Transverse colon (tissue), 4 donors: ENCODE measurements around the gene PRDM11. TPM values are rescaled to one million over a fixed set of nuclear protein-coding genes. Genes with fewer than 3 reads are reported as not detected.

ENCODE experiments used
- DNase-seq: peaks from one replicate; pipeline ENCODE4 v3.0.0-alpha.2; 2019
- H3K27ac ChIP-seq, 4 donors: fragments of 200-600 bp; sonication (generic); 2 replicates each; pipeline ENCODE4 v1.5.1; 2016 to 2018; ENCODE audit warnings: inconsistent platforms in 4 of 4
- H3K27me3 ChIP-seq: fragments of 200-600 bp; sonication (generic); 2 replicates; pipeline ENCODE4 v1.5.1; 2017; ENCODE audit warnings: inconsistent platforms
- H3K36me3 ChIP-seq, 4 donors: fragments of 200-600 bp; sonication (generic); 2 replicates each; pipeline ENCODE4 v1.5.1; 2017 to 2019; ENCODE audit warnings: inconsistent platforms in 4 of 4
- H3K4me1 ChIP-seq, 4 donors: fragments of 200-600 bp; sonication (generic); 2 replicates each; pipeline ENCODE4 v1.5.1; 2017 to 2020; ENCODE audit warnings: inconsistent platforms in 4 of 4
- H3K4me3 ChIP-seq, 4 donors: fragments of 200-600 bp; sonication (generic); 1 replicate in 1 of 4; 2 replicates in 3 of 4; pipeline versions ENCODE4 v1.5.1 to v1.6.1; 2017 to 2019; ENCODE audit warnings: inconsistent platforms in 4 of 4
- H3K9me3 ChIP-seq, 2 donors: fragments of 200-600 bp; sonication (generic); 2 replicates each; pipeline ENCODE4 v1.5.1; 2017 to 2019; ENCODE audit warnings: inconsistent platforms in 2 of 2
- EP300 ChIP-seq: sonication (generic); formaldehyde crosslinking; IDR thresholded peaks from one replicate; pipeline ENCODE4 v1.6.1; 2017; ENCODE audit warnings: antibody characterized with exemption, low read depth
- POLR2A ChIP-seq: fragments of 450-650 bp; IDR thresholded peaks from one replicate; pipeline ENCODE4 v1.6.1; 2016; ENCODE audit warnings: antibody characterized with exemption, mild to moderate bottlenecking, moderate library complexity
- POLR2AphosphoS5 ChIP-seq, 3 donors: sonication (generic); formaldehyde crosslinking; IDR thresholded peaks; one replicate each; pipeline ENCODE4 v1.6.1; 2016; ENCODE audit warnings: antibody characterized with exemption in 3 of 3
- WGBS, 2 donors: methylation state at CpG; one replicate each; pipeline ENCODE4 v1.1.5; 2018; ENCODE audit warnings: low coverage in 1 of 2; 5-methylcytosine and 5-hydroxymethylcytosine counted together
- in situ Hi-C, 4 donors: fragments of 200-750 bp; cut with MboI; loops; one replicate each; pipeline versions ENCODE4 v1.15.0 to v1.15.1; 2017; ENCODE audit warnings: low sequenced_read_pairs in 3 of 4, low pct_ligation_motif_present in 1 of 4, low pct_unique_long_range_greater_than_20kb in 1 of 4
- intact Hi-C: fragments of 100-400 bp; cut with DNase I; formaldehyde crosslinking; loops from one replicate; pipeline ENCODE4 v1.15.1; 2023; ENCODE audit warnings: low total_unique reads
- total RNA-seq, 4 donors: library from RNA; depleted of rRNA; stranded (reverse); fragments of >200 nt; gene quantifications; one replicate each; pipeline ENCODE4 v1.1.0, GENCODE V29; 2016
- TF ChIP-seq, protein P1 (sequence below), 5 experiments: fragments of 200-600 bp in 3 of 5; fragments of 450-650 bp in 2 of 5; sonication (generic) in 3 of 5; IDR thresholded peaks; 1 replicate in 2 of 5; 2 replicates in 3 of 5; pipeline ENCODE4 v1.5.1; 2016 to 2017; ENCODE audit warnings: antibody characterized with exemption in 5 of 5, inconsistent platforms in 3 of 5, mild to moderate bottlenecking in 2 of 5, moderate library complexity in 1 of 5

PRDM11 gene
- total RNA-seq, 4 donors from 2014 or later: 5.0 to 11.2 (median 7.9) TPM

DNA sequence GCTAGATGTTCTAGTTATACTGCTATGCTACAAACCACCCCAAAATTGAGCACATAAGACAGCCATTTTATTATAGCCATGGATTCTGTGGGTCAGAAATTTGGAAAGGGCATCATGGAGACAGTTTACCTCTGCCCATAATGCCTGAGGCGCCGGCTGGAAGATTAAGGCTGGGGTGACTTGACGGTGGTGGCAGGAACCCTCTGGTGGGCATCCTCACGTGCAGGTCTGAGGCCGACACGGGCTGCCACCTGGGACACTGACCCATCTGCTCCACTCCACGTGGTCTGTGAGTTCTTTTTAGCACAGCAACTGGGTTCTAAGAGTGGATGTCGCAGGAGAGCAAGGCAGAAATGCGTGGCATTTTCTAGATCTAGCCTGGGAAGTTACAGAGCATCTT is 40.0 kb upstream of the PRDM11 start:
- intact Hi-C loops: no loop called here
- Histone ChIP-seq H3K27me3 (peaks cover 12% of the 10 kb centered on the region), H3K4me3 (no peak overlapping the region), H3K36me3 (no peaks in the 10 kb centered on the region), H3K9me3 (no peaks in the 10 kb centered on the region), H3K27ac (no peak overlapping the region), H3K4me1 (peaks cover 0 to 12% (median 0%) of the 10 kb centered on the region in 4 donors)
- in situ Hi-C loops: loop anchor here in 2 of 4 donors (5.0 to 10.0 kb wide), 2 partner anchors 169 to 228 kb away; no protein-coding TSS in a partner anchor
- WGBS, 2 donors: 80% methylated on average over 9 of the region's 9 CpGs; no CpG with 5 or more reads in 1 of the 2 donors
- DNase-seq: no peak
- TF ChIP-seq, protein P1, sequence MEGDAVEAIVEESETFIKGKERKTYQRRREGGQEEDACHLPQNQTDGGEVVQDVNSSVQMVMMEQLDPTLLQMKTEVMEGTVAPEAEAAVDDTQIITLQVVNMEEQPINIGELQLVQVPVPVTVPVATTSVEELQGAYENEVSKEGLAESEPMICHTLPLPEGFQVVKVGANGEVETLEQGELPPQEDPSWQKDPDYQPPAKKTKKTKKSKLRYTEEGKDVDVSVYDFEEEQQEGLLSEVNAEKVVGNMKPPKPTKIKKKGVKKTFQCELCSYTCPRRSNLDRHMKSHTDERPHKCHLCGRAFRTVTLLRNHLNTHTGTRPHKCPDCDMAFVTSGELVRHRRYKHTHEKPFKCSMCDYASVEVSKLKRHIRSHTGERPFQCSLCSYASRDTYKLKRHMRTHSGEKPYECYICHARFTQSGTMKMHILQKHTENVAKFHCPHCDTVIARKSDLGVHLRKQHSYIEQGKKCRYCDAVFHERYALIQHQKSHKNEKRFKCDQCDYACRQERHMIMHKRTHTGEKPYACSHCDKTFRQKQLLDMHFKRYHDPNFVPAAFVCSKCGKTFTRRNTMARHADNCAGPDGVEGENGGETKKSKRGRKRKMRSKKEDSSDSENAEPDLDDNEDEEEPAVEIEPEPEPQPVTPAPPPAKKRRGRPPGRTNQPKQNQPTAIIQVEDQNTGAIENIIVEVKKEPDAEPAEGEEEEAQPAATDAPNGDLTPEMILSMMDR (IDR thresholded peaks at IDR 0.05): no peak
- TF ChIP-seq POLR2AphosphoS5 (IDR thresholded peaks at IDR 0.05): no peak
- TF ChIP-seq POLR2A: no peak
- no peak for TF ChIP-seq EP300

DNA sequence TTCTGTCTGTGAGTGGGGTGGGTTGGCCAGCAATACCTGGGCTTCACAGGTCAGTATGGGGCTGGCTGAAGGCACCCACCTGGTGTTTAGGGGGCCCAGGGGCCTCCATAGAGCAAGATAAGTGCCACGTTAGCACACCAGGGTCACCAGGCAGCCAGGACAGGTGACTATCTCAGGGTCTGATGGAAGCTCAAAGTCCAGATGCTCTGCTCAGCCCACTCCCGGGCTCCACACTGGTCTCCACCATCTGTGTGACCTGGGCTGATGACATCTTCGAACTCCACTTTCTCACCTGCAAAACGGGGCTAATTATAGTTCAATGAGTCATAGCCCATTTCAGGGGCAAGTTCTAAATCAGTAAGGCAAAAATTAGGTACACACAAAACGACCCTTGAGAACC is 39.4 kb upstream of the PRDM11 start:
- Histone ChIP-seq H3K9me3 (no peaks in the 10 kb centered on the region), H3K4me1 (peaks cover 0 to 12% (median 0%) of the 10 kb centered on the region in 4 donors), H3K27me3 (peaks cover 14% of the 10 kb centered on the region), H3K36me3 (no peaks in the 10 kb centered on the region), H3K4me3 (no peak overlapping the region), H3K27ac (no peak overlapping the region)
- in situ Hi-C loops: loop anchor here in 2 of 4 donors (5.0 to 10.0 kb wide), 2 partner anchors 170 to 228 kb away; no protein-coding TSS in a partner anchor
- no peak for DNase-seq
- intact Hi-C loops: no loop called here
- 42 to 46% methylated on average over 4 to 5 of the region's 5 CpGs for WGBS, 2 donors
- TF ChIP-seq POLR2A (no peak), POLR2AphosphoS5 (IDR thresholded peaks at IDR 0.05) (no peak), EP300 (no peak)
- TF ChIP-seq, protein P1 (IDR thresholded peaks at IDR 0.05): no peak

DNA sequence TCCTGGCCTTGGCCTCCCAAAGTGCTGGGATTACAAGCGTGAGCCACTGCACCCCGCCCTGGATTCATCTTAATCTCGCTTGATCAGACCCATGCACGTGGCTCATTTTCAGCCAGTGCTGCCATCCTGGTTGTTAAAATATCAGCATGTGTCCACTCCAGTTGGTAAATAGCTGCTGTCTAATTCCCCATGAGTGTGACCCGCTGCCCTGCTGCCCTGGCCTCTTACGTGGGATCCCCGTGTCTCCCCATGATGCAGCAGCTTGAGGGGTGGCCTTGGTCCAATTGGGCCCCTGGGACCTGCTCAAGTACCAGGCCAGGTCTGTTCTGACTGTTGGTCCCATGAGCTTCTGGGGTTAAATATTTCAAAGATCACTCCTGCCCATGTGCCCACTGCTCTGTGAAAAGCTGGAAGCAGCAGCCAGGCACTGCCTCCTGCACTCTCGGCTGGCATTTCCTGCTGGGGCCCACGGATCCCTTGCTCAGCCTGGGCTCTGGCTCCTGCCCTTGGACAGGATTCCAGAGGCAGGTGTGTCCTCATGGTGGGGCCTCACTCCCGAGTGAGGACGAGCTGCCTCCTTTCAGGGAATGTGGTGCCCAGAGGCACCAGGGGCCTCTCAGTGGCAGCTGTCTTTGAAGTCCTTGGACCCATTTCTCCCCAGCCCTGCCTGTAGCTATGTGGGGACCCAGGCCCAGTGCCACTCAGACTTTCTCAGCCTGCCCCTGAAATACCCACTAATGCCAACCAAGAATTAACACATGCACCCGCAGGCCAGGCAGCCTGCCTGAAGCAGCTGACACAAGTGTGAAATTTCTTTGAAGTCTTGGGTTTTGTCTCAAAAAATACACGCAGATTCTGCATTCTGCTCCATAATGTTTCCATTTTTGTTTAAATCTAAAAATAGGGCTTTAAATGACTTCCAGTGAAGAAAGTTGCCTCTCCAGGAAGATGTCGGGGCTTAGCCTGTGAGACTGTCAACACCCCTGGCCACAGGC is 38.1 kb upstream of the PRDM11 start:
- H3K9me3 ChIP-seq: no peaks in the 10 kb centered on the region
- peaks cover 14% of the 10 kb centered on the region for H3K27me3 ChIP-seq
- intact Hi-C loops: no loop called here
- 84 to 100% methylated on average over 3 to 12 of the region's 14 CpGs for WGBS, 2 donors
- H3K4me3 ChIP-seq: no peak overlapping the region
- no peaks in the 10 kb centered on the region for H3K36me3 ChIP-seq
- peak; percentile 48 for DNase-seq
- no peak overlapping the region for H3K27ac ChIP-seq
- no peaks in the 10 kb centered on the region for H3K4me1 ChIP-seq
- in situ Hi-C loops: loop anchor here in 2 of 4 donors (5.0 to 10.0 kb wide), 2 partner anchors 171 to 226 kb away; no protein-coding TSS in a partner anchor
- TF ChIP-seq POLR2A: no peak
- TF ChIP-seq, protein P1 (IDR thresholded peaks at IDR 0.05): no peak
- TF ChIP-seq POLR2AphosphoS5 (IDR thresholded peaks at IDR 0.05): no peak
- TF ChIP-seq EP300: no peak

DNA sequence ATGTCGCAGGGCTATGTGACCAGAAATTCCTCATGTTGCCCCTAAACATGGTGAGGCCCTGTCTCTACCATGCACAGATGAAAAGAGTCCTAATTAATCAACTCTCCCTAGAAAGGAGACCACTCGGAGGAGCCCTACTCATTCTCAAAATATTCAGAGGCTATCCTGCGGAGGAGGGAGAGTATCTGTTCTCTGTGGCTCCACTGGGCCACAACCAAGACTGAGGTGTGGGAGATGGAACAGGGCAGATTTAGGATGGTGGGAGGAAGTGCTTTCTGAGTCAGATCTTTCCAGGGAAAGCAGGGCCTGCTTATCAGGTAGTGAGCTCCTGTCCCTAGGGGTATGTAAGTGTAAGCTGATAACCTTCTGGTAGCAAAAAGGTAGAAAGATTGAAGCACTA is 37.0 kb upstream of the PRDM11 start:
- intact Hi-C loops: no loop called here
- Histone ChIP-seq H3K4me1 (no peaks in the 10 kb centered on the region), H3K27me3 (peaks cover 14% of the 10 kb centered on the region), H3K4me3 (no peak overlapping the region), H3K9me3 (no peaks in the 10 kb centered on the region), H3K27ac (no peak overlapping the region), H3K36me3 (no peaks in the 10 kb centered on the region)
- in situ Hi-C loops: loop anchor here in 2 of 4 donors (5.0 to 10.0 kb wide), 2 partner anchors 172 to 225 kb away; no protein-coding TSS in a partner anchor
- TF ChIP-seq POLR2AphosphoS5 (IDR thresholded peaks at IDR 0.05) (no peak), EP300 (no peak), POLR2A (no peak)
- TF ChIP-seq, protein P1 (IDR thresholded peaks at IDR 0.05): no peak
- DNase-seq: no peak
- WGBS, 2 donors: 87% methylated on average over 3 of the region's 3 CpGs; no CpG with 5 or more reads in 1 of the 2 donors
